ENCODE measurements around the gene ATP23. TPM values are rescaled to one million over a fixed set of nuclear protein-coding genes. Genes with fewer than 3 reads are reported as not detected.

ATP23 gene
- total RNA-seq, 1 donor from 2014 or later, result 7.4 TPM

GRCh38 chr12:57905812-57906475, 35.4 kb upstream of the ATP23 start:
- no peak for DNase-seq
- Histone ChIP-seq H3K9me3 (replicated peaks) (no peaks in the 10 kb centered on the region), H3K4me3 (no peak overlapping the region), H3K27ac (replicated peaks) (no peak overlapping the region), H3K27me3 (ENCODE audit: low read depth) (no peaks in the 10 kb centered on the region), H3K4me1 (peaks cover 10% of the 10 kb centered on the region), H3K36me3 (no peaks in the 10 kb centered on the region)
- intact Hi-C loops (cut with micrococcal nuclease), result loop anchor here (10.0 kb wide), 1 partner anchor 101 kb away; no protein-coding TSS in a partner anchor
- no peak for TF ChIP-seq CTCF (IDR thresholded peaks at IDR 0.05; ENCODE audit: borderline replicate concordance)

- Histone ChIP-seq H3K9me3 (replicated peaks) (no peaks in the 10 kb centered on the region), H3K4me3 (no peak overlapping the region), H3K4me1 (peaks cover 10% of the 10 kb centered on the region), H3K27me3 (ENCODE audit: low read depth) (no peaks in the 10 kb centered on the region), H3K27ac (replicated peaks) (no peak overlapping the region), H3K36me3 (no peaks in the 10 kb centered on the region)
- intact Hi-C loops (cut with micrococcal nuclease), result loop anchor here (10.0 kb wide), 1 partner anchor 102 kb away; no protein-coding TSS in a partner anchor
- no peak for DNase-seq
- no peak for TF ChIP-seq CTCF (IDR thresholded peaks at IDR 0.05; ENCODE audit: borderline replicate concordance)
These were observed 34.5 kb upstream of the ATP23 start for GRCh38 chr12:57906821-57907220.

GRCh38 chr12:57907281-57907680, 34.1 kb upstream of the ATP23 start:
- no peak for TF ChIP-seq CTCF (IDR thresholded peaks at IDR 0.05; ENCODE audit: borderline replicate concordance)
- intact Hi-C loops (cut with micrococcal nuclease), result loop anchor here (10.0 kb wide), 1 partner anchor 102 kb away; no protein-coding TSS in a partner anchor
- no peak for DNase-seq

GRCh38 chr12:57908511-57908910, 32.9 kb upstream of the ATP23 start:
- Histone ChIP-seq H3K27ac (replicated peaks) (no peak overlapping the region), H3K27me3 (ENCODE audit: low read depth) (no peaks in the 10 kb centered on the region), H3K4me3 (no peak overlapping the region), H3K36me3 (no peaks in the 10 kb centered on the region), H3K9me3 (replicated peaks) (no peaks in the 10 kb centered on the region), H3K4me1 (peaks cover 10% of the 10 kb centered on the region)
- intact Hi-C loops (cut with micrococcal nuclease), result loop anchor here (10.0 kb wide), 1 partner anchor 104 kb away; no protein-coding TSS in a partner anchor
- no peak for TF ChIP-seq CTCF (IDR thresholded peaks at IDR 0.05; ENCODE audit: borderline replicate concordance)
- DNase-seq, result no peak

More at GRCh38 chr12:57907281-57907680, 34.1 kb upstream of the ATP23 start:
- no peak overlapping the region for H3K4me3 ChIP-seq
- no peaks in the 10 kb centered on the region for H3K36me3 ChIP-seq
- H3K4me1 ChIP-seq, result peaks cover 10% of the 10 kb centered on the region
- no peaks in the 10 kb centered on the region for H3K9me3 ChIP-seq (replicated peaks)
- H3K27me3 ChIP-seq (ENCODE audit: low read depth), result no peaks in the 10 kb centered on the region
- H3K27ac ChIP-seq (replicated peaks), result no peak overlapping the region

- intact Hi-C loops (cut with micrococcal nuclease), result loop anchor here (10.0 kb wide), 1 partner anchor 104 kb away; no protein-coding TSS in a partner anchor
- H3K27me3 ChIP-seq (ENCODE audit: low read depth), result no peaks in the 10 kb centered on the region
- no peak for DNase-seq
- H3K27ac ChIP-seq (replicated peaks), result no peak overlapping the region
- H3K36me3 ChIP-seq, result no peaks in the 10 kb centered on the region
- no peak overlapping the region for H3K4me3 ChIP-seq
- H3K4me1 ChIP-seq, result peaks cover 10% of the 10 kb centered on the region
- H3K9me3 ChIP-seq (replicated peaks), result no peaks in the 10 kb centered on the region
- no peak for TF ChIP-seq CTCF (IDR thresholded peaks at IDR 0.05; ENCODE audit: borderline replicate concordance)
These were observed 32.3 kb upstream of the ATP23 start for GRCh38 chr12:57909056-57909455.

Data from left ventricle myocardium inferior (tissue), 1 donor.